ENCODE measurements around the gene SEPTIN8.

DNA sequence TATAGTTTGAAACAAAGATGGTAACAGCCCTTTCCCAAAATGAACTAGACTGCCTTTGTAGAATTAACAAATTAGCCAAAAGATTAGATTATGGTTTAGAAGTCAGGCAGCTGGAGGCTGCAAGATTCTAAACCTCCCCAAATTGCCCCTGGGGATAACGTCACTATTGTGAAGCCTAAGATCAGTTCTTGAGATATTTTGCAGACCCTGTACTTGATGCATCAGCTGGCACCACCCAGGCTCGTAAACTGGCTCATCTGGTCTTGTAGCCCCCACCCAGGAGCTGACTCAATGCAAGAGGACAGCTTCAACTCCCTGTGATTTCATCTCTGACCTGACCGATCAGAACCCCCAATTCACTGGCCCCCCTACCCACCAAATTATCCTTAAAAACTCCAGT lies 31.8 kb upstream of the SEPTIN8 start:
- TF ChIP-seq POLR2A (IDR thresholded peaks at IDR 0.05) (no peak), EP300 (IDR thresholded peaks at IDR 0.05) (no peak)

Data from ovary (tissue), 1 donor.